Nephron (organoid): Measurements from ENCODE around the gene SMAD3.

Experiments used
- H3K27ac Mint-ChIP-seq, 3 experiments: 2 replicates each; pipeline ENCODE4 v1.8.0; 2020; ENCODE audit warnings: mixed read lengths in 3 of 3, mild to moderate bottlenecking in 2 of 3, moderate library complexity in 1 of 3
- H3K27me3 Mint-ChIP-seq: 2 replicates; pipeline ENCODE4 v1.8.0; 2021; ENCODE audit warnings: low read depth, mild to moderate bottlenecking, moderate library complexity, mixed read lengths
- H3K36me3 Mint-ChIP-seq: 2 replicates; pipeline ENCODE4 v1.8.0; 2020; ENCODE audit warnings: low read depth, mixed read lengths
- H3K4me1 Mint-ChIP-seq: 2 replicates; pipeline ENCODE4 v1.8.0; 2020; ENCODE audit warnings: mixed read lengths
- H3K4me3 Mint-ChIP-seq, 3 experiments: 2 replicates each; pipeline ENCODE4 v1.8.0; 2020; ENCODE audit warnings: mild to moderate bottlenecking in 3 of 3, mixed read lengths in 3 of 3, moderate library complexity in 2 of 3
- H3K9me3 Mint-ChIP-seq: 2 replicates; pipeline ENCODE4 v1.8.0; 2020; ENCODE audit warnings: mixed read lengths
- TF ChIP-seq, protein P1 (sequence below), 3 experiments: fragments of 200-600 bp; sonication (generic); IDR thresholded peaks; one replicate each; pipeline ENCODE4 v1.5.0; 2021; ENCODE audit warnings: antibody characterized with exemption in 3 of 3; ENCODE audit not compliant: unreplicated experiment in 3 of 3

Gene SMAD3

DNA sequence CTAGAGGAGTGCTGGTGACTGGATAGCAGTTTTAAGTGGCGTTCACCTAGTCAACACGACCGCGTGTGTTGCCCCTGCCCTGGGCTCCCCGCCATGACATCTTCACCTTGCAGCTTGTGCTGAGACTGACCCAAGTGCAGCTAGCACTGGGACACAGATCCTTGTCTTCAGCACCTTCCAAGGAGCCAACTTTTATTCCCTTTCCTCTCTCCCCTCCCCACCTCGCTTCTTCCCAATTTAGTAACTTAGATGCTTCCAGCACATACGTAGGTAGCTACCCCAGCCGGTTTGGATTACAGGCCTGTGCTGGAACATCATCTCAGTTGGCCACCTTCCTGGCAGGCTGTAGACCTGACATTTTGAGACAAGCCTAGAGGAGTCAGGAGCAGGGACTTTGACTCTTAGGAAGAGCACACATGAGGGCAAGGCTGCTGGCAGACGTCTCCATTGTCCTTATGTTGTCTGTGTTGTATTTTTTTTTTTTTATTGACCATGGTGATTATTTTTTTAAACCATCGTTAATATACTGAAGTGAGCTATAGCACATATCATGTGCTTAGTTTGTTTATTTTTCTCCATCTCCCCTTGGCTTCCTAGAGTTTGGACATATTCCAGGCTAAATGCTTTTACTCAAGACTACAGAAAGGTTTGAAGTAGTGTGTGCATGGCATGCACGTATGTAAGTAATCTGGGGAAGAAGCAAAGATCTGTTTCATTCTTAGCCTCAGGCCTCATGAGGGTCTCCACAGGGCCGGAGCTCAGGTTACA is 128.0 kb downstream of the SMAD3 start:
- peak overlapping the region; percentile 25 to 75 (median 52) for H3K27ac Mint-ChIP-seq
- H3K27me3 Mint-ChIP-seq = no peaks in the 10 kb centered on the region
- H3K36me3 Mint-ChIP-seq = peaks cover 78% of the 10 kb centered on the region
- peaks cover 55% of the 10 kb centered on the region for H3K4me1 Mint-ChIP-seq
- no peak overlapping the region for H3K4me3 Mint-ChIP-seq
- TF ChIP-seq, protein P1, sequence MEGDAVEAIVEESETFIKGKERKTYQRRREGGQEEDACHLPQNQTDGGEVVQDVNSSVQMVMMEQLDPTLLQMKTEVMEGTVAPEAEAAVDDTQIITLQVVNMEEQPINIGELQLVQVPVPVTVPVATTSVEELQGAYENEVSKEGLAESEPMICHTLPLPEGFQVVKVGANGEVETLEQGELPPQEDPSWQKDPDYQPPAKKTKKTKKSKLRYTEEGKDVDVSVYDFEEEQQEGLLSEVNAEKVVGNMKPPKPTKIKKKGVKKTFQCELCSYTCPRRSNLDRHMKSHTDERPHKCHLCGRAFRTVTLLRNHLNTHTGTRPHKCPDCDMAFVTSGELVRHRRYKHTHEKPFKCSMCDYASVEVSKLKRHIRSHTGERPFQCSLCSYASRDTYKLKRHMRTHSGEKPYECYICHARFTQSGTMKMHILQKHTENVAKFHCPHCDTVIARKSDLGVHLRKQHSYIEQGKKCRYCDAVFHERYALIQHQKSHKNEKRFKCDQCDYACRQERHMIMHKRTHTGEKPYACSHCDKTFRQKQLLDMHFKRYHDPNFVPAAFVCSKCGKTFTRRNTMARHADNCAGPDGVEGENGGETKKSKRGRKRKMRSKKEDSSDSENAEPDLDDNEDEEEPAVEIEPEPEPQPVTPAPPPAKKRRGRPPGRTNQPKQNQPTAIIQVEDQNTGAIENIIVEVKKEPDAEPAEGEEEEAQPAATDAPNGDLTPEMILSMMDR (IDR thresholded peaks at IDR 0.05; ENCODE audit: unreplicated experiment in 3 of 3) = no peak
- no peaks in the 10 kb centered on the region for H3K9me3 Mint-ChIP-seq

DNA sequence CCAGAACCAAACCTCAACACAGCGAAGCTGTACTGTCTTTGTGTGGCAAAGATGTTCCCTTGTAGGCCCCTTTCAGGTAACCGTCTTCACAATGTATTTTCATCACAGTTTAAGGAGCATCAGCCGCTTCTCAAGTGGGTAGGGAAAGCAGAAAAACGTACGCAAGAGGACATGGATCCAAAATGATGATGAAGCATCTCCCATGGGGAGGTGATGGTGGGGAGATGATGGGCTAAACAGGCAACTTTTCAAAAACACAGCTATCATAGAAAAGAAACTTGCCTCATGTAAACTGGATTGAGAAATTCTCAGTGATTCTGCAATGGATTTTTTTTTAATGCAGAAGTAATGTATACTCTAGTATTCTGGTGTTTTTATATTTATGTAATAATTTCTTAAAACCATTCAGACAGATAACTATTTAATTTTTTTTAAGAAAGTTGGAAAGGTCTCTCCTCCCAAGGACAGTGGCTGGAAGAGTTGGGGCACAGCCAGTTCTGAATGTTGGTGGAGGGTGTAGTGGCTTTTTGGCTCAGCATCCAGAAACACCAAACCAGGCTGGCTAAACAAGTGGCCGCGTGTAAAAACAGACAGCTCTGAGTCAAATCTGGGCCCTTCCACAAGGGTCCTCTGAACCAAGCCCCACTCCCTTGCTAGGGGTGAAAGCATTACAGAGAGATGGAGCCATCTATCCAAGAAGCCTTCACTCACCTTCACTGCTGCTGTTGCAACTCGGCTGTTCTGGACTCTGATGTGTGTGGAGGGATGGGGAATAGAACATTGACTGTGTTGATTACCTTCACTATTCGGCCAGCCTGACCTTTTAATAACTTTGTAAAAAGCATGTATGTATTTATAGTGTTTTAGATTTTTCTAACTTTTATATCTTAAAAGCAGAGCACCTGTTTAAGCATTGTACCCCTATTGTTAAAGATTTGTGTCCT is 129.0 kb downstream of the SMAD3 start:
- Mint-ChIP-seq H3K4me1 (peaks cover 47% of the 10 kb centered on the region), H3K27ac (peak overlapping the region; percentile 25 to 75 (median 52)), H3K9me3 (no peaks in the 10 kb centered on the region), H3K4me3 (no peak overlapping the region), H3K36me3 (peaks cover 70% of the 10 kb centered on the region), H3K27me3 (no peaks in the 10 kb centered on the region)
- TF ChIP-seq, protein P1 (IDR thresholded peaks at IDR 0.05; ENCODE audit: unreplicated experiment in 3 of 3) = no peak

DNA sequence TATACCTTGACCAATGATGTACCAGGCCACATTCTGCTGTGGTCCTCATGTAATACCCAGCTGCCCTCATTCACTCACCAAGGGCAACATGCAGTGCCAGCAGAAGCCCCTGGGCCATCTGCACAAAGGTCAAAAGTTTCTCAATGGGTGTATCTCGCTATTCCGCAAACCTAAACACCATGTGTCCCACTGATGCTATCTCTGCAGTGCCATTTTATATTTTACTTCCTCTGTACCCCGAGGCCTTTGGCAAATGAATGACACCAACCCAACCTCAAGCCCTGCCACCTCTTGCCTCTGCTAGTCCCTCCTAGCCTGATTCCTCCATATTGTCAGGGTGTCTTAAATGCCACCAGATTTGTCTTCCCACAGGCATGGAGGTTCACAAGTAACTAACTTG is 129.9 kb downstream of the SMAD3 start:
- Mint-ChIP-seq H3K9me3 (no peaks in the 10 kb centered on the region), H3K4me1 (peaks cover 49% of the 10 kb centered on the region), H3K27ac (no peak overlapping the region), H3K36me3 (peaks cover 61% of the 10 kb centered on the region), H3K4me3 (no peak overlapping the region), H3K27me3 (no peaks in the 10 kb centered on the region)
- TF ChIP-seq, protein P1 (IDR thresholded peaks at IDR 0.05; ENCODE audit: unreplicated experiment in 3 of 3) = no peak

DNA sequence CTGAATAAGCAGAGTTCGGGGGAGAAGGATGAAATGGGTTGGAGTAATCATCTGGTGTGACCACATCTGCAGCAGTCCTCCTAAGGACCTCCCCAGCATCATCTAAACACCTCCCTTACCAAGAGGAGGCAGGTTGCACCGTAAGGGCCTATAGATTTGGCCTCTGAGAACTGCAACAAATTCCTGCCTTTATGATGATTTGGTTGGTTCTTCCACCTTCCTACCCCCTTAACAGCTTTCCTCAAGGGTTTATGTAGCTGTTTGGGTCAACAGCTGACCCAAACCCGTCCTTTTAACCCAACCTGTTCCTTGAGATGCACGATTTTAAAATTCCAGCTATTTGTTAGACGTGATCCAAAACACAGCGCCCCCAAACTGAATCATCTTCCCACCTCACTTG is 130.8 kb downstream of the SMAD3 start:
- Mint-ChIP-seq H3K36me3 (peaks cover 53% of the 10 kb centered on the region), H3K4me1 (peaks cover 51% of the 10 kb centered on the region), H3K4me3 (no peak overlapping the region), H3K27ac (peak overlapping the region in 2 of 3 experiments; percentile 16 to 26), H3K9me3 (no peaks in the 10 kb centered on the region), H3K27me3 (no peaks in the 10 kb centered on the region)
- TF ChIP-seq, protein P1 (IDR thresholded peaks at IDR 0.05; ENCODE audit: unreplicated experiment in 3 of 3) = no peak

DNA sequence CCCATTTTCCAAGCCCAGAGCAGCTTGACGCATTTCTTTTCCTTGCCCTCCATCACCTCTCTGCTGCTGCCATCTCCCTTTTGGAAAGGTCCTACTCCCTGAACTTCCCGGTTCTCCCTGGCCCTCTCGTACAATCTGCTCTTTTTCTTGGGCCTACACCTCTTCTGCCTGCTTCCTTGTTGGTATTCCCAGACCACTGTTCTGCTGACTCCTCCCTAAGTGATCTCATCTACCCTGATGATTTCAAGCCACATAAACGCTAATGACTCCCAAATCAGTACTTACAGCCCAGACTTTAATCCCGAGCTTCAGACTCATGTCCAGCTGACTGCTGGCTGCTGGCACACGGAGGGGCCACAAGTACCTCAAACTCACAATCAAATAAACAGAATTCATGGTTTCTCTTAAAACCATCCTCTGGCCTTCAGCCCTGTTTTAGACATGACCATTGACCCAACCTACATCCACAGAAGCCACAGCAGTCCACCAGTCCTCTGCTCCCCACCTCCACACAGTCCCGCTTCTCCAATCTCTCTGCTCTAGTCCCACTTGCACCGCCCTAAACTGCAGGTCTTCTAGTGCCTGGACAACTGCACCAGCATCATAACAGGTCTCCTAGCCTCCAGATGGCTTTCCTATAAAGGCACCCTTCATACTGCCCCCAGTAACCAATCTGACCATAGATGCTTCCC is 131.4 kb downstream of the SMAD3 start:
- TF ChIP-seq, protein P1 (IDR thresholded peaks at IDR 0.05; ENCODE audit: unreplicated experiment in 3 of 3) = no peak
- peak overlapping the region; percentile 8 to 26 (median 16) for H3K27ac Mint-ChIP-seq
- no peaks in the 10 kb centered on the region for H3K9me3 Mint-ChIP-seq
- no peaks in the 10 kb centered on the region for H3K27me3 Mint-ChIP-seq
- H3K4me3 Mint-ChIP-seq = no peak overlapping the region
- H3K36me3 Mint-ChIP-seq = peaks cover 50% of the 10 kb centered on the region
- peaks cover 52% of the 10 kb centered on the region for H3K4me1 Mint-ChIP-seq
